DMS53 (cell line): Measurements from ENCODE around the gene GNAT1.
"Not testable (repeated sequence)": the region's sequence is repeated elsewhere in the genome, so short reads cannot be mapped to it uniquely, and the experiment has no call there.

Source experiments
- DNase-seq: peaks from one replicate; lab custom pipeline; 2025; lab: John Stamatoyannopoulos, UW

GNAT1 gene

DNA sequence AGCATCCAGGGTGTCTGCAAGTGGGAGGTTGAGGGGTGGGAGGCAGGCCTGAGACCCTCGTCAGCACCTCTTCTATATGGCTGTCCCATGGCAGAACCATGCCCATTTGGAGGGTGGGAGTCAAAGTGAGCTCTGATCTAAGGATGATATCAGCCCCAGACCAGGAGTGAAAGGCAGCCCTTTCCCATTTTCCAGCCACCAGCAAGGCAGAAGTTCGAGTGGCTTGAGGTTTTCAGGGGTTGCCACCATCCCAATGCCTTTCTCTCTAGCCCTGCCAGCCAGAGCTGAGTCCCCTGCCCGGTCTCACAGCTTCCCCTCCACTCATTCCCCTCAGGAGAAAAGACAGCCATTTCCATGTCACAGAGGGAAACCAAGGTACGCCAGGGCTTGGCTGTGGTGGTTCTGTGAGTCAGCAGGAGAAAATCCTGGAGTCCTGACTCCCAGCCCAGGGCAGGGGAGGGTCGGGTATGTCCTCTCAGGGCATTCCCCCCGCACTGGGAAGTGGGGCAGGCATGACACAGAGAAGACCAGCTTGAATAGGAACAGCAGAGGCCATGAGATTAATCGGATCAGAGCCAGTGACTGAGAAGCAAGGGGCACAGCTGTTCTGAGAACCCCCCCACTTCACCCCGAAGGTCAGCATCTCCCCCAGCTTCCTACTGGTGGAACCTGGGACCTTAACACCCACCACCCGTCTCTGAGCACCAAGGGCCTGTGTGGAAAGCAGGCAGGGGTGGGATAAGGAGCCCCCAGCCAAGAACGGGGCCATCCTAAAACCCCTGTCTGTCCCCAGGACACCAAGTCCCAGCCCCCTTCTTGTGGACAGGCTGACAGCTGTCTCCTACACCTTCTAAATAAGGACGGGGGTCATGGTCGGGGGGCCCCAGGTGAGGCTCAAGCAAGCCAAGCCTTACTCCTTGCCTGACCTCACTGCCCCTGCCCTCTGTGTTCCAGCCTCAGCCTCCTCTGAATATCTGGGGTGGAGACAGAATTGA lies 12.7 kb downstream of the GNAT1 start:
- DNase-seq = no peak

GRCh38 chr3:50204804-50205412 lies 13.5 kb downstream of the GNAT1 start, which contains the start of gene SLC38A3:
SLC38A3 (plus strand) TSS chr3:50205271; CDS start chr3:50214200, 8,929 bp downstream.
- DNase-seq = peak; percentile 50

- peak; percentile 63 for DNase-seq
These were observed 14.2 kb downstream of the GNAT1 start for GRCh38 chr3:50205413-50206276.

DNA sequence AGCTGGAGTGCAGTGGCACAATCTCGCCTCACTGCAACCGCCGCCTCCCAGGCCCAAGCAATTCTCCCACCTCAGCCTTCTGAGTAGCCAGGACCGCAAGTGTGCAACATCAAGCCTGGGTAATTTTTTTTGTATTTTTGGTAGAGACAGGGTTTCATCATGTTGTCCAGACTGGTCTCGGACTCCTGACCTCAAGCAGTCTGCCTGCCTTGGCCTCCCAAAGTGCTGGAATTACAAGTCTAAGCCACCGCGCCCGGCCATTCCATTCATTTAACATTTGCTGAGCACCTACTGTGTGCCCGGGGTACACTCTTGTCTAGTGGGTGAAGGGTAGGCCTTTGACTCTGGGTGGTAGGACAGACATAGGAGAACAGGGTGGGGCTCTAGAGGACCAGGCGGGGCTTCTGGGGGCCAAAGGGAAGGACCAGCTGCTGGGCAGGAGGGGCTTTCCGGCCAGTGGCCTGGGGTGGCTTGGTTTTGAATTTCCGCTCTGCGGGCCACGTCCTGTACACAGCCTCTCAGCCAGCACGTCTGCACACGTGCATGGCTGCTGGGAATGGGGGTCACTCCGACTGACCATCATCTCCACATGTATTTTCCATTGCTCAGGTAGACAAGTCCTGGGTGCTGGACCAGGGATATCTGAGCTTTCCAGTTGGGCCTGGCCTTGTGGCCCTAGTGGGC lies 16.1 kb downstream of the GNAT1 start:
- no peak for DNase-seq

DNA sequence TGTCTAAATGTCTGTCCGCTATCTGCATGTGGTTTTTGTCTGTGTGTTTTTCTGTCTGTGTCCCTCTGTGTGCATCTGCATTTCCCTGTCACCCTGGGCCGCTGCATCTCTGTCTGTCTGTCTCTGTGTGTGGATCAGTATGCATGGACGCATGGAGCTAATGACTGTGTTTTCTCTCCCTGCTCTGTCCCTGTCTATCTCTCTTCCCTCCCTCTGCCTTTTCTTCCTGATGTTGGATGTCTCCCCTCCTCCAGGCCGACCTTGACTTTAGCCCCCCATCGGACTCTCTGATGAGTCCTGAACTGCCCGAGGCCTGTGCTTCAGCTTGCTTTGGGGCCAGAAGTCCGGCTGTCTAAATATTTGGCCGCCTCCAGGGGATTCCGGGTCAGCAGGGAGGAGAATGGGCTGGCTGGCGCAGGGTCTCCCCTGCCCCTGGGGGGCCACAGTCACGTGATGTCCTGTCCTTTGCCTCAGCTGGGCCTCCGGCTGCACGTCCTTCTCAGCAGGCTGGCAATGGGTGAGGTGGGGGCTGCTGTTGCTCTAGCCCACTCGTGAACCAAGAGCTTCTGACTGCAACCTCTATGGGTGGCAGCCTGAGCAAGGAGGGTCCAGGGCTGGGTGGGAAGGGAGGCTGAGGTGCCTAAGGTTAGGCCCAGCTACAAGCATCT lies 17.4 kb downstream of the GNAT1 start:
- DNase-seq = no peak

DNA sequence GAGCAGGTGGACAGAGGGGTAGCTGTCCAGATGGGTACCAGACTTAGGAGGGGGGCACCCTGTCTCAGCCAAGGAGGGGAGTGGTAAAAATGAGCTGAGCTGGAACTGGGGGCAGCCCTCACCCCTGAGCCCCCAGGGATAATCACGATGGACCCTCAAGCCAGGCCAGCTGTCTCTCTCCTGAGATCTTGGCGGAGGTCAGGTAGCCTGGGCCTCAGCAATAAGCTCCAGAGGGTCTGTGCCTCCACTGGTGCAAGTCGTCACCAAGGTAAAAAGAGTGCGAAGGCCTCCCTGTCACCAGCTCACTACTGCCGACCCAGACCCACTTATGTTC lies 18.7 kb downstream of the GNAT1 start:
- DNase-seq = no peak

- peak; percentile 77 for DNase-seq
These were observed 19.3 kb downstream of the GNAT1 start for GRCh38 chr3:50210510-50211367.

DNA sequence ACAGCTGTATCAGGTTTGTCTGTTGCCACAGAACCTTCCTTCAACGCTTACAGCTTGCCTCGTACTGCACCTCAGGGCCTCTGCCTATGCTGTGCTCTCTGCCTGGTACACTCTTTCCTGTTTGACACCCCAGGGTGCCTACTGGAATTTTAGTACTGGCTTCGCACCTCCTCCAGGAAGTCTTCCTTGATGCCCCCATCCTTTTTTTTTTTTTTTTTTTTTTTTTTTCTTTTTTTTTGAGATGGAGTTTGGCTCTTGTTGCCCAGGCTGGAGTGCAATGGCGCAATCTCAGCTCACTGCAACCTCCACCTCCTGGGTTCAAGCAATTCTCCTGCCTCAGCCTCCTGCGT lies 19.9 kb downstream of the GNAT1 start:
- DNase-seq = not testable (repeated sequence)

- DNase-seq = no peak
These were observed 20.5 kb downstream of the GNAT1 start for GRCh38 chr3:50211930-50212329.

DNA sequence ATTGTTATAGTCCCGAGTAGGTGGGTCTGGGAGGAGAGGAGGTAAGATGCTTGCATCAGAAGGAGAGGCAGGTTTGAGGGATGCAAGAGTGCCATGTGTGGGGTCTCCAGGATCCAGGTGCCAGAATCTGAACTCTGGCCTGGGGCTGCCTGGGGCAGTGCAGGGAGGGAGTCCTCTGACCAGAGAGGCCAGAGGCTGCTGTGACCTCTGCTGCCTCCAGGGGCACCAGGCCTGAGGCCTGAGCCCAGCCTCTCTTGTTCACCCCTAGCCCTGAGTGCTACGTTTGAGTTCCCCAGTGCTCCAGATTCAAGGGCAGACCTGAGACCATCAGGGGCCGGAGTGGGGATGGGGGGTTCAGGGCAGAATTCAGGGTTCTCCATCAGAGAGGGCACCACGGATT lies 21.1 kb downstream of the GNAT1 start:
- no peak for DNase-seq

GRCh38 chr3:50212971-50213370 lies 21.6 kb downstream of the GNAT1 start:
- DNase-seq = no peak

DNA sequence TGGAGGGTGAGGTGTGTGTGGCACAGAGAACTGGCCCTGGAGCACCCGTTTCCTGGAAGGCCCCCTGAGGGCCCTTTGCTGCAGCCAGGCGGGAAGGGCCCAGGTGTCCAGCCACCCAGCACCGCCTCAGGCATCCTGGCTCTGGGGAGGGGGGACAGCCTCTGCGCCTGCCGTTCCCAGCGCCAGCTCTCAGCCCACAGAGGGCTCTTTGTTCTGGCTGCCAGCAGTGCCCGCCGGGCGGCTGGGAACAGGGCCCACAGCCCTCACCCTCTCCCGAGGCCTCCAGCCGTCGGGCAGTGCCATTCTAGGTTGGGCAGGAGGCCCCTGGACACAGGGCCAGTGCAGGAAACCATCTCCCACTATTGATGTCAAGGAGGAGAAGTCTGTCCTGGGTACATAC lies 22.0 kb downstream of the GNAT1 start:
- no peak for DNase-seq

DNA sequence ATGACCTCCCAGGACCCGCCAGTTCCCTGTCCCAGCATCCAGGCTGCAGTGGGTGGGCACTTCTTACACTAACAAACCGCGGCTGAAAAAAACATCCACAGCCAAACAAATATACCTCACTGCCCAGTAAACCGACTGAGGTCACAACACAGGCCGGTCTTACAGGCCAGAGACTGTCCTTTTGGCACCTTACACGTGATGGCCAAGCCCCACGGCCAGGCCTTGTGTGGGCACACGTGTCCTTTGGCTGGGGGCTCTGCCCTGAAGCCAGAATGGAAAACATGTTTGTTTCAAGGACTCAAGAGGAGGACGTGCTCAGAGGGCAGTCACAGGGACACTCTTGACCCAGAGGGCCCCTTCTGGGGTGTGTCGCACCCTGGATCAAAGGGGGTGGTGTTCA lies 23.4 kb downstream of the GNAT1 start:
- no peak for DNase-seq

DNA sequence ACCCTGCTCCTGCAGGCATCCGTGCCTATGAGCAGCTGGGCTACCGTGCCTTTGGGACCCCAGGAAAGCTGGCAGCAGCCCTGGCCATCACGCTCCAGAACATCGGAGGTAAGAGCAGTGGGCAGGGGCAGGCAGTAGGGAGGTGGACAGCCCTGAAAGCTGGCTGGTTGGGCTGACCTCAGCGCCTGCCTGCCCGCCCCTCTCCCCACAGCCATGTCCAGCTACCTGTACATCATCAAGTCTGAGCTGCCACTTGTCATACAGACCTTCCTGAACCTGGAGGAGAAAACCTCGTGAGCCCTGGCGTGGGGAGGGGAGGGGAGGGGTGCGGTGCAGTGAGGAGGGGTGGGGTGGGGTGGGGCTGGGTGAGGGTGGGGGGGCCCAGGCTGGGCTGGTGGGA lies 24.1 kb downstream of the GNAT1 start:
- DNase-seq = no peak

DNA sequence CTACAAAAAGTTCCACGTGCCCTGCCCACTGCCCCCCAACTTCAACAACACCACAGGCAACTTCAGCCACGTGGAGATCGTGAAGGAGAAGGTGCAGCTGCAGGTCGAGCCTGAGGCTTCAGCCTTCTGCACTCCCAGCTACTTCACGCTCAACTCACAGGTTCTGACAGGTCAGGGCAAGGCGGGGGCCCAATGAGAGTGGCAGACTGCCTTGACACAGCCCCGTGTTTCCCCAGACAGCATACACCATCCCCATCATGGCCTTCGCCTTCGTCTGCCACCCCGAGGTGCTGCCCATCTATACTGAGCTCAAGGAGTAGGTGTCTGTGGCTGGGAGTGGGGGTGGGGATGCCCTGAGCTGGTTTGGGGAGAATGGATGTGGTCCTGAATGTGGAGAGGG lies 26.3 kb downstream of the GNAT1 start:
- DNase-seq = no peak

GRCh38 chr3:50218448-50218847 lies 27.0 kb downstream of the GNAT1 start:
- no peak for DNase-seq

GRCh38 chr3:50219285-50219684 lies 27.9 kb downstream of the GNAT1 start:
- no peak for DNase-seq

GRCh38 chr3:50220109-50220508 lies 28.7 kb downstream of the GNAT1 start:
- no peak for DNase-seq

GRCh38 chr3:50221051-50221410 lies 29.6 kb downstream of the GNAT1 start:
- no peak for DNase-seq

- DNase-seq = peak; percentile 7
These were observed 30.2 kb downstream of the GNAT1 start for GRCh38 chr3:50221411-50222168.
